K562 (cell line): Measurements from ENCODE around the gene ASF1B. TPM values are rescaled to one million over a fixed set of nuclear protein-coding genes. Genes with fewer than 3 reads are reported as not detected.

Source experiments
- RREB1 ChIP-seq: fragments of 250-450 bp; sonication (Bioruptor Pico); IDR thresholded peaks from 2 replicates; pipeline ENCODE4 v1.4.0; 2020
- SFPQ ChIP-seq: fragments of 200-400 bp; formaldehyde crosslinking; IDR thresholded peaks from 2 replicates; pipeline ENCODE4 v1.6.1; 2017; ENCODE audit warnings: mild to moderate bottlenecking, low read depth, low read length, moderate library complexity
- polyA plus RNA-seq, 8 experiments: library from polyadenylated mRNA; depleted of rRNA in 4 of 8; stranded (reverse) in 5 of 8; unstranded in 3 of 8; fragments of >200 nt; fragmentation: Nextera tagmentation in 2 of 8; fragmentation: Illumina TruSeq in 1 of 8; extraction: Ambion mirVana in 2 of 8; extraction: Trizol in 1 of 8; gene quantifications; 2 replicates each; pipeline versions ENCODE4 v1.2.1 to v1.2.3, GENCODE V29; 2011 to 2014; ENCODE audit warnings: inconsistent platforms in 1 of 8, missing spikeins in 1 of 8
- total RNA-seq, 7 experiments: library from RNA; depleted of rRNA in 6 of 7; stranded (reverse); fragments of >200 nt in 6 of 7; fragmentation: Illumina TruSeq in 2 of 7; extraction: Trizol in 2 of 7; gene quantifications; 2 replicates each; pipeline versions ENCODE4 v1.2.1 to v1.2.3, GENCODE V29; 2011 to 2021; ENCODE audit warnings: low replicate concordance in 1 of 7

The ASF1B gene
- total and polyA plus RNA-seq, 9 of the 15 experiments (the other 6 are each of a cell fraction or from before 2014, with no cell fraction given), result 6.0 to 69.4 (median 53.3) TPM

GRCh38 chr19:14161305-14161704 is 24.9 kb upstream of the ASF1B start (continued):
- TF ChIP-seq RREB1 (CRISPR knock-in tag) (no peak), SFPQ (no peak)
